Glutamatergic neuron (in vitro differentiated cells): ENCODE measurements around the gene GIPC1. TPM values are rescaled to one million over a fixed set of nuclear protein-coding genes. Genes with fewer than 3 reads are reported as not detected.

Experiments
- DNase-seq: peaks from one replicate; pipeline ENCODE4 v3.0.0; 2022
- H3K27ac Mint-ChIP-seq: one replicate; pipeline ENCODE4 v1.8.0; 2020; ENCODE audit warnings: mild to moderate bottlenecking, mixed read lengths, inconsistent platforms; ENCODE audit not compliant: unreplicated experiment
- H3K27me3 Mint-ChIP-seq: one replicate; pipeline ENCODE4 v1.8.0; 2020; ENCODE audit warnings: mild to moderate bottlenecking, moderate library complexity, mixed read lengths, inconsistent platforms; ENCODE audit not compliant: unreplicated experiment
- H3K36me3 Mint-ChIP-seq: one replicate; pipeline ENCODE4 v1.8.0; 2020; ENCODE audit warnings: mild to moderate bottlenecking, mixed read lengths, inconsistent platforms; ENCODE audit not compliant: unreplicated experiment
- H3K4me1 Mint-ChIP-seq: one replicate; pipeline ENCODE4 v1.8.0; 2020; ENCODE audit warnings: mild to moderate bottlenecking, low read depth, mixed read lengths, inconsistent platforms; ENCODE audit not compliant: unreplicated experiment
- H3K4me3 Mint-ChIP-seq: one replicate; pipeline ENCODE4 v1.8.0; 2020; ENCODE audit warnings: mild to moderate bottlenecking, mixed read lengths, inconsistent platforms; ENCODE audit not compliant: unreplicated experiment
- H3K9me3 Mint-ChIP-seq: one replicate; pipeline ENCODE4 v1.8.0; 2020; ENCODE audit warnings: mild to moderate bottlenecking, moderate library complexity, mixed read lengths, inconsistent platforms; ENCODE audit not compliant: unreplicated experiment
- microRNA-seq: library from miRNA; unstranded; fragments of <30 nt; microRNA quantifications from one replicate; pipeline ENCODE4, GENCODE V29; 2020; ENCODE audit not compliant: unreplicated experiment
- total RNA-seq: library from RNA; stranded (reverse); fragmentation: NEBNext Ultra II Directional; extraction: Animal tissue kit (Norgen Biotek cat#: 25700); gene quantifications from one replicate; pipeline ENCODE4 v1.2.1, GENCODE V29; 2021; ENCODE audit not compliant: unreplicated experiment
- TF ChIP-seq, protein P1 (sequence below): fragments of 200-600 bp; sonication (generic); IDR thresholded peaks from one replicate; pipeline ENCODE4 v1.5.0; 2021; ENCODE audit not compliant: partially characterized antibody, unreplicated experiment

Gene GIPC1
- total RNA-seq, 1 donor from 2014 or later, result 53.4 TPM

DNA sequence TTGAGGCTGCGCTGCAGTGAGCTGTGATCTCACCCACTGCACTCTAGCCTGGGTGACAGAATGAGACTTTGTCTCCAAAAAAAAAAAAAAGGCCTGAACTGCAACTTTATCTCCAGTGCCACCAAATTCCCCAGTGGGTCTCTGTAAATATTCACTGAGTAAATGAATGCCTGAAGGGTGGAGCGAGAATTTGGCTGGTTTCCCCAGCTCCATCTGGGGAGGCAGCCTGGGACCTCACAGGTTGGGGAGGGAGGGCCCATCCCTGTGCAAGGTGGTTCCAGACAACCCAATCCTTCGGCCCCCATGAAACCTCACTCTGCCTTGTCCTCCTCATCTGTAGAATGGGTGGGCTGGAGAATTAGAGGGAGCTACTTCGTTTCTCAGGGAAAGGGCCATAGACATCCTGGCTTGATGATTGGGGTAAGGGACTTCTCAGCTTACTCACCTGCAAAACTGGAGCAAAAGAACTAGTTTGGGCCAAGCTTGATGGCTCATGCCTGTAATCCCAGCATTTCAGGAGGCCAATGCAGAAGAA, 67.0 kb downstream of the GIPC1 start:
- DNase-seq, result no peak
- Mint-ChIP-seq H3K9me3 (peaks cover 5% of the 10 kb centered on the region), H3K27me3 (peaks cover 7% of the 10 kb centered on the region), H3K4me1 (no peaks in the 10 kb centered on the region), H3K27ac (no peak overlapping the region), H3K36me3 (no peaks in the 10 kb centered on the region), H3K4me3 (no peak overlapping the region)
- TF ChIP-seq, protein P1, sequence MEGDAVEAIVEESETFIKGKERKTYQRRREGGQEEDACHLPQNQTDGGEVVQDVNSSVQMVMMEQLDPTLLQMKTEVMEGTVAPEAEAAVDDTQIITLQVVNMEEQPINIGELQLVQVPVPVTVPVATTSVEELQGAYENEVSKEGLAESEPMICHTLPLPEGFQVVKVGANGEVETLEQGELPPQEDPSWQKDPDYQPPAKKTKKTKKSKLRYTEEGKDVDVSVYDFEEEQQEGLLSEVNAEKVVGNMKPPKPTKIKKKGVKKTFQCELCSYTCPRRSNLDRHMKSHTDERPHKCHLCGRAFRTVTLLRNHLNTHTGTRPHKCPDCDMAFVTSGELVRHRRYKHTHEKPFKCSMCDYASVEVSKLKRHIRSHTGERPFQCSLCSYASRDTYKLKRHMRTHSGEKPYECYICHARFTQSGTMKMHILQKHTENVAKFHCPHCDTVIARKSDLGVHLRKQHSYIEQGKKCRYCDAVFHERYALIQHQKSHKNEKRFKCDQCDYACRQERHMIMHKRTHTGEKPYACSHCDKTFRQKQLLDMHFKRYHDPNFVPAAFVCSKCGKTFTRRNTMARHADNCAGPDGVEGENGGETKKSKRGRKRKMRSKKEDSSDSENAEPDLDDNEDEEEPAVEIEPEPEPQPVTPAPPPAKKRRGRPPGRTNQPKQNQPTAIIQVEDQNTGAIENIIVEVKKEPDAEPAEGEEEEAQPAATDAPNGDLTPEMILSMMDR, result no peak

Small RNAs within 50 kb of the gene (microRNA-seq; reads per million reads assigned to microRNA genes)
- 0.41 reads per million for gene MIR639

Other genes with a start within 250 kb of the GIPC1 start
- gene ADGRE5, start 114.7 kb downstream of the GIPC1 start, total RNA-seq, result 4.0 TPM
- 103 TPM for gene DDX39A, start 76.8 kb downstream of the GIPC1 start, total RNA-seq
- gene PKN1, start 62.8 kb downstream of the GIPC1 start, total RNA-seq, result 117 TPM
- gene PTGER1, start 20.8 kb downstream of the GIPC1 start, total RNA-seq, result 2.0 TPM
- gene DNAJB1, start 22.3 kb upstream of the GIPC1 start, total RNA-seq, result 53.9 TPM
- gene TECR, start 33.5 kb upstream of the GIPC1 start, total RNA-seq, result 102 TPM
- 145 TPM for gene NDUFB7, start 75.9 kb upstream of the GIPC1 start, total RNA-seq
- gene CLEC17A, start 87.0 kb upstream of the GIPC1 start, total RNA-seq, result not detected
- gene ADGRE3, start 178.7 kb upstream of the GIPC1 start, total RNA-seq, result not detected
- gene ZNF333, start 193.9 kb upstream of the GIPC1 start, total RNA-seq, result 32.9 TPM